ACHN (cell line): ENCODE results near the gene CTSF.
"Not testable (repeated sequence)": the region's sequence is repeated elsewhere in the genome, so short reads cannot be mapped to it uniquely, and the experiment has no call there.

Source experiments
- DNase-seq: peaks from one replicate; pipeline ENCODE4 v3.0.0-alpha.2; 2015
- in situ Hi-C: cut with HindIII; loops from 2 replicates; pipeline ENCODE4 v1.10.0; 2017; ENCODE audit warnings: low sequenced_read_pairs, low pct_ligation_motif_present, low pct_unique_long_range_greater_than_20kb

The CTSF gene

GRCh38 chr11:66592457-66593302 lies 24.3 kb upstream of the CTSF start, which contains the start of the genes CCDC87 and CCS:
Gene CCDC87 (minus strand): TSS chr11:66593063. CDS start chr11:66593015, 48 bp downstream.
Gene CCS (plus strand): TSS chr11:66593185. CDS start chr11:66593262, 77 bp downstream.
- in situ Hi-C loops: no loop called here
- peak; percentile 91 for DNase-seq

GRCh38 chr11:66591175-66591574 lies 22.8 kb upstream of the CTSF start:
- in situ Hi-C loops: no loop called here
- no peak for DNase-seq

- no peak for DNase-seq
- in situ Hi-C loops: no loop called here
Observed at GRCh38 chr11:66589996-66590675, 21.7 kb upstream of the CTSF start.

- DNase-seq, in situ Hi-C loops: not testable (repeated sequence)
Observed at GRCh38 chr11:66589315-66589714, 20.9 kb upstream of the CTSF start.

GRCh38 chr11:66586136-66586535 lies 17.7 kb upstream of the CTSF start:
- in situ Hi-C loops: no loop called here
- no peak for DNase-seq

- in situ Hi-C loops, DNase-seq: not testable (repeated sequence)
Observed at GRCh38 chr11:66585447-66585846, 17.0 kb upstream of the CTSF start.

- DNase-seq, in situ Hi-C loops: not testable (repeated sequence)
Observed at GRCh38 chr11:66582565-66583147, 14.2 kb upstream of the CTSF start.

GRCh38 chr11:66581261-66581660 lies 12.9 kb upstream of the CTSF start:
- in situ Hi-C loops: no loop called here
- no peak for DNase-seq

- in situ Hi-C loops: no loop called here
Observed at GRCh38 chr11:66580803-66581202, 12.4 kb upstream of the CTSF start.

GRCh38 chr11:66579017-66579606 lies 10.7 kb upstream of the CTSF start:
- in situ Hi-C loops: no loop called here
- no peak for DNase-seq

More at GRCh38 chr11:66580803-66581202, 12.4 kb upstream of the CTSF start:
- DNase-seq: no peak

GRCh38 chr11:66570850-66571180 lies 2.4 kb upstream of the CTSF start:
- in situ Hi-C loops: no loop called here
- no peak for DNase-seq

GRCh38 chr11:66570079-66570849 lies 1.9 kb upstream of the CTSF start:
- in situ Hi-C loops: no loop called here
- no peak for DNase-seq

- no peak for DNase-seq
- in situ Hi-C loops: no loop called here
Observed at GRCh38 chr11:66569076-66569475, 670 bp upstream of the CTSF start.

GRCh38 chr11:66567787-66568123 lies 651 bp downstream of the CTSF start:
- no peak for DNase-seq
- in situ Hi-C loops: no loop called here

GRCh38 chr11:66566221-66566620 lies 2.2 kb downstream of the CTSF start:
- DNase-seq: no peak
- in situ Hi-C loops: no loop called here

GRCh38 chr11:66564984-66565383 lies 3.4 kb downstream of the CTSF start:
- no peak for DNase-seq
- in situ Hi-C loops: no loop called here

- DNase-seq: no peak
- in situ Hi-C loops: no loop called here
Observed at GRCh38 chr11:66564538-66564937, 3.9 kb downstream of the CTSF start.

GRCh38 chr11:66563832-66564231 lies 4.6 kb downstream of the CTSF start:
- no peak for DNase-seq
- in situ Hi-C loops: no loop called here
